Measurements from ENCODE around the gene PPFIBP1. TPM values are rescaled to one million over a fixed set of nuclear protein-coding genes. Genes with fewer than 3 reads are reported as not detected.
"Not testable (repeated sequence)": the region's sequence is repeated elsewhere in the genome, so short reads cannot be mapped to it uniquely, and the experiment has no call there.

Gene PPFIBP1
- total RNA-seq, 1 donor from 2014 or later = 68.9 TPM

DNA sequence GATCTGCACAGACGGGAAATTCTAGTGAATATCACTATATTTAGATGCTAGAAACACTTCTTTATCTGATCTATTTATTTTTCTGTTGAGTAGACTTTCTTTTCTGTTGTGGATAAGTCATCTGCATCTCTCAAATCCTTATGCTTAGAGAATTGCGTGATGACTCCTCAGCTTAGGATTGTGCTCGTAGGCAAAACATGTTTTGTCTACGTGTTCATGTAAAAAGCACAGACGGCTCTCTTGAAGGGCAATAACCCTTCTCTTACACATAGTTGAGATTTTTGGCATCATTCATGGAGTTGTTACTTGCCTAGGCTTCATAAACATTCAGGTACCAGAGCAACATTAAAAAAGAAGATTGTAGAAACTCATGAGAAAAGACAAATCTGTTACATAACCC, 18.6 kb downstream of the PPFIBP1 start:
- peak; percentile 96 for DNase-seq (ENCODE audit: low spot score)

DNA sequence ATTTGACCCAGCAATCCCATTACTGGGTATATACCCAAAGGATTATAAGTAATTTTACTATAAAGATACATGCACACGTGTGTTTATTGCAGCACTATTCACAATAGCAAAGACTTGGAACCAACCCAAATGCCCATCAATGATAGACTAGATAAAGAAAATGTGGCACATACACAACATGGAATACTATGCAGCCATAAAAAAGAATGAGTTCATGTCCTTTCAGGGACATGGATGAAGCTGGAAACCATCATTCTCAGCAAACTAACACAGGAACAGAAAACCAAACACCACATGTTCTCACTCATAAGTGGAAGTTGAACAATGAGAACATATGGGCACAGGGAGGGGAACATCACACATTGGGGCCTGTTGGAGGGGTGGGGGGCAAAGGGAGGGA, 20.9 kb downstream of the PPFIBP1 start:
- DNase-seq (ENCODE audit: low spot score) = not testable (repeated sequence)

DNA sequence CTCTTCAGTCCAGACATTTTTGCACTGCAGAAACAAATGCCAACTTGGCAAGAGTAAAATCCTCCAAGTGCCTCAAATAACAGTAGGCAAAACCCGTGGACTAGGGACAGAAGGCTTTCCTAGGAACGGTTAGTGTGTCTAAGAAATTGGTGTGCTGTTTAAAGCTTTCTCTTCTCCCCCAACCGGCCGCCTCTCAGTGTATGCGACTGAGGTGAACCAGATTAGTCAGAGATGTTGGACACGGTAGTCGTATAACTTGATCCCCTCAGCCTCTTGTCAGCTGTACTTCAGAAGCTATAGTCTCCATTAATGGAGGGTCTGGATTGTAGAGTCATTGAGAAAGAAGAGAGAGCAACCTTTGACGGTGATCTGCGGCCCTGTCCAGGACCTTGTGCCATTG, 21.7 kb downstream of the PPFIBP1 start:
- DNase-seq (ENCODE audit: low spot score) = peak; percentile 30

GRCh38 chr12:27547592-27547991, 23.6 kb downstream of the PPFIBP1 start:
- no peak for DNase-seq (ENCODE audit: low spot score)

GRCh38 chr12:27548301-27549199, 24.5 kb downstream of the PPFIBP1 start:
- DNase-seq (ENCODE audit: low spot score) = peak; percentile 14

DNA sequence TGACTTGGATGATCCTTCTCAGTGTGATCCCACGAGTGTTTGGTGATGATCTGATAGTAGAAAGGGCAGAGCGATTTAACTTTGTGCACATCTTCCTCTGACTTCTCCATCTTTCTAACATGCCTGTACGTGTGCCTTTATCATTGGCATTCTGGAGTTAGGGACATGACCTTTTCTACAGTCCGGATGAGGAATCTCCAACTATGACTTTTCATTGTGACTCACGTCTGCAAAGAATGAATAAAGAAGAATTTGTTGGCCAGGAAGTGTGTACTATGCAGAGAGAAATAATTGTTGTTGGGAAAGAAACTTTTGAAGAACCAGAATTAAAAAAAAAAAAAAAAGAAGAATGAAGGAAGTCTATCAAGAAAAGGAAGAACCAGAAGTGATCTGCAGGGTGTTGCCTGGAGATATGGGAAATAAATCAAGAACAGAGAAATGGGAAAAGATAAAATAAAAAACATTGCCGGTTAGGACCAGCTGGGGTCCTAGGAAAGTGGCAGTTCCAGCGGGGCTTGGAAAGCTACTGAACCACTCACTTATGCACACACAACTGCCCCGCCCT, 25.3 kb downstream of the PPFIBP1 start:
- DNase-seq (ENCODE audit: low spot score) = peak; percentile 66

DNA sequence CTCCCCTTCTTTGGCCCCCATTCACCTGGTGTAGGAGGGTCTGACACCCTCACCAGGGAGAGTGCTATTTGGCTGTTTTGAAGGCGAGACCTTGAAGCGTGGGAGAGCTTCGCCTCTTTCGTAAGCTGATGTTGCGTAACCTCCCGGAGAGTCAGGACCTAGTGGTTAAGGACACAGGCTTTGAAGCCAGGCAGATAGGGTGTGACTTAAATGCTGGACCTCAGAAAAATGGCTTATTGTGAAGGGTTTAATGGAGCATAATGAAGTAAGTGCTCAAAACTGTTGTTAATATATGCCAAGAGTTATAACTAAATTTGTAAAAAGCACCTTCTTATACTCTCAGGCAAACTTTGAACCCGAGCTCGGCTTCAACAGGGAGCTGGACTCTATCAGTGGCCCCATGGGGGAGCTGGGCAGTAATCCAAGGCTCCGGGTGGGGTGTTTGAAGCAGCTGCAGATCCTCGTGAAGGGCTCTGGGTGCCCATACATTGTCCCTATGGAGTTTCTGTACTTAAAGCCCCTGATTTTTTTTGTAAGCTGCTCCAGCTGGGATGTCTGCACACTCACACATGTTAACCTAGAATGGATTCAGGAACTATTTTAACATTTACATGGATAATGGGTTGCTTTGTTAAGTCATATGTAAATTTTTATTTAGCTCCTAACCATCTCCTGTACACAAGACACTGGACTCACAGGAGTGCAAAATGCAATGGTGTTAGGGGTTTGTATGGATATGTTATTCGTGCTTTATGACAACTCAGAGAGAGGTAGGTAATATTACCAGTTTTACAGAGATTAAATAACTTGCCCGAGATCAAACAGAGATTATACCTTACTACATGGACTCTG, 26.0 kb downstream of the PPFIBP1 start:
- peak; percentile 94 for DNase-seq (ENCODE audit: low spot score)

DNA sequence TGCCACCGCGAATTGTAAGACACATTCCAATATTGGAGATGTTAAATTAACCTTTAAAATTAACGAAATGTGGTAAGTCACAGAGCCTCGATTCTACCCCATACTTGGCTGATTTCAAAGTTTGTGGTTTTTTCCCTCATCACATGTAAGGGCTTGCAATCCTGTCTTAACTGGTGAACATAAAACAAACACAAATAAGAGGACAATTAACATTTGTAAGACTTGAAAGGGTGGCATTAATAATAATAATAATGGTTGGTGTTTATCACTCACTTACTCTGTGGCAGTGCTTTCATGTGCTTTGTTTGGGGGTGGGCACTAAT, 26.6 kb downstream of the PPFIBP1 start:
- no peak for DNase-seq (ENCODE audit: low spot score)

GRCh38 chr12:27551172-27551840, 27.3 kb downstream of the PPFIBP1 start:
- DNase-seq (ENCODE audit: low spot score) = no peak

GRCh38 chr12:27552235-27552634, 28.2 kb downstream of the PPFIBP1 start:
- no peak for DNase-seq (ENCODE audit: low spot score)

- peak; percentile 79 for DNase-seq (ENCODE audit: low spot score)
Observed at GRCh38 chr12:27552886-27553560, 29.0 kb downstream of the PPFIBP1 start.

DNA sequence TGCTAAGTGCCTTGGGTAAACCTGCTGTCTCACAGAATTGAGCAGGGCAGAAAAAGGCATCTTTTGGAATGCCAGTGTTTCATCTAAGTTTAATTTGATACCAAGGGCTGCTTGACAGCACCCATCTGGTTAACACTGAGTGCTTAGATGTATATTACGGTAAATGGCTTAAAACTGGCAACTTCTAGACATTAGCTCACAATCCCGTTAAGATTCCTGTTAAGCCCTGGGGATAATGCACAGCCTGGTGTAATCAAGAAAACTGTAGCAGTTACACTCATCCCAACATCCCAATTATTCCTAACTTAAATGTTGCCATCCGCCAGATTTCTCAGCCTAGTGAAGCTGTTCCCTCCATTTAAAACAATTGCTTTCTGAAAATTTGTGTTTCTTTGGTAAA, 29.9 kb downstream of the PPFIBP1 start:
- no peak for DNase-seq (ENCODE audit: low spot score)

GRCh38 chr12:27554421-27555186, 30.6 kb downstream of the PPFIBP1 start:
- peak; percentile 91 for DNase-seq (ENCODE audit: low spot score)

DNA sequence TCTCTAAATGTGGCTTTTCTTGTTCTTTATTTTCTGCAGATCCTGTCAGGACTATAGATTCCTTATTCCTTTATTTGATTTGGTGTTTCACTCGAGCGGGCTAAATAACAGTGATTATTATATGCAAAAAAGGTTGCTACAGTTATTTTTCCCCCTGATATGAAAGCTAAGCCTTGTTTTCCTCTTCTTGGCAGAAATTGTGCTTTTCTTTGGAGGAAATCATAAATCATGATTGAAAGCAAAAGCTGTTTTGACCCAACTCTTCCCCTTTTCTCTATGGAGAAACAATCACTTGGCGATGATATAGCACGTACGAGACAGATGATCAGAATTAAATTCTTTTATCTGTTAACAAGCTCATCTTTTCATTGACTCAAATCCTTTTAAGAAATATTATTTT, 31.4 kb downstream of the PPFIBP1 start:
- peak; percentile 42 for DNase-seq (ENCODE audit: low spot score)

DNA sequence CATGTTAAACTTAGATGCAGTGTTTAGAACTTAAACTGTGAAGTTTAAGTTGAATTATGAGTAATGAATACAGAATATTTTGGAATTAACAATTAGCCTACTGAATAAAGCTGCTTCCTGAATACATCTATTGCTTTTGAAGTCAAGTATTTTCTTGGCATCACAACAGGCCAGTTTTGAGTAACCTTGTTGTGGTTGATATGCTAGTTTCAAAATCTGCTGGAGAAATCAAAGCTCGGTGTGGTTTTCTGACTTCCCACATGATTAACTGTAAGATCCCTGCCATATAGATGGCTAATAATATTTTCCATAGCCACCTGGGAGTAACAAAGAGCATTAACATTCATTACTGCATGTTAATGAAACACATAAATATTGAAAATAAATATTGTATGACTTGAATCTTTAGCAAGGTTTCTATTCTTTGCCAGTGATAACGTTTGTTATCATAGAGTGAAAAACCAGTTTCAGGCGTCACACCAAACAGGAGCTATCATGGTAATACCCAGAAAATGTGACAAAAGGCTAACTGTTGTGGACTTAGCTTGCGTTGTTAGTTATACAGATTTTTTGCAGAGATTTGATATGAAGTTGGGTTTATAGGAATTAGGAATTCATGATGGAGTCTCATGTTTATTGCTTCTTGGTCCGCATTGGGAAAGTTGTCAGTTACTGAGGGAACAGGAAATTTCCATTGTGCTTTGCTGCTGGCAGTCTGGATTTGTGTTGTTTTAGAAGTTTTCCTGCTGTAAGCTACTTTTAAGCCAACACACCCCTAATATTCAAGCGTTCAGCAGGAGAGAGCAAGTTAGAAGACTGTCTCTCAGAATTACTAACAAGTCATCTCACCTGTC, 32.1 kb downstream of the PPFIBP1 start:
- peak; percentile 57 for DNase-seq (ENCODE audit: low spot score)

DNA sequence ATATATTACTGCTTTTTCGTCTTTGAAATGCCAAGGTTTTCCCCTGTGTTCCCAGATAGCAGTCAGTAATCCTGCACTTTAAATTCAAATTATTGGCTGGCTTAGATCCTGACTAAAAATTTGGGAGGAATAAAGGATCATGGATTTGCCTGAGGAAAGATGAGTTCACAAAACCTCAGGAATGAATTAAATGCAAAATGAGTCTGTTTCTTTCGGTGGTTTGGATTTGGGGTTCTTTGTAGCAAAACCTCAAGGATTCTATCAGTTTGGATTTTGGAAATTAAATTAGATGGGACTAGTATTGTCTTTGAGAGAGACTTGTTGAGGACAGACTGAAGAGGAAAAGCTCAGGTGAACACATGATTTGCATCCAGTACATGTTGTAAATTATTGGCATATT, 36.1 kb downstream of the PPFIBP1 start:
- peak; percentile 35 for DNase-seq (ENCODE audit: low spot score)

DNA sequence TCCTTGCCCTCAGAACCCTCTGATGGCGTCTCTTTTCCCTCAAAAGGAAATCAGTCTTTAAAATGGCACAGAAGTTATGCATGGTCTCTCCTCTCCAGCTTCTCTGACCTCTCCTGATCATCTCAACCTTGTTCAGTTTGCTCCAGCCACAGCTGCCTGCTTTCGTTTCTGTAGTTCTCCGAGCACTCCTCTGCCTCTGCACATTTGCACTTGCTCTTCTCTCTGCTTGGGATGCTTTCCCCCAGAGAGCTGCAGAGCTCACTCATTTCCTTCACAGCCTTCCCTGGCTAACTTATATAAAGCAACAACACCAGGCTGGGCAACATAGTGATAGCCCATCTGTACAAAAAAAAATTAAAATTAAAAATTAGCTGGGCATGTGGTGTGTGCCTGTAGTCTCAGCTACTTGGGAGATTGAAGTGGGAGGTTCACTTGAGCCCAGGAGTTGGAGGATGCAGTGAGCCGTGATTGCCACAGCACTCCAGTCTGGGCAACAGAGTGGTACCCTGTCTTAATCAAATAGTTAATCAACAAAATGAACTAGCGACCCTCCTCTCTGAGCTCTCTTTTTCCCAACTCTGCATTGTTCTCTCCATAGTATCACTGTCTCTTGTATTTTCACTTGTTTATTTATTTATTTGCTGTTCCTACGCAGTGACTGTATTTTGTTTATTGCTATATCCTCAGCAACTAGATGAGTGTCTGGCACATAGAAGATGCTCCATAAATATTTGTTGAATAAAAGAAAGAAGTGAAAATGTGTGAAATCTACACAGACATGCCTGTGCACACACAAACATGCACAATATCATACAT, 37.7 kb downstream of the PPFIBP1 start:
- DNase-seq (ENCODE audit: low spot score) = no peak

- no peak for DNase-seq (ENCODE audit: low spot score)
Observed at GRCh38 chr12:27564612-27565213, 40.7 kb downstream of the PPFIBP1 start.
